Lung (tissue), 12 donors: ENCODE data around the gene PDX1. TPM values are rescaled to one million over a fixed set of nuclear protein-coding genes. Genes with fewer than 3 reads are reported as not detected.

Experiments
- ATAC-seq: fragments of 200-7000 bp; cut with Tn5 transposase; one replicate; pipeline ENCODE4 v1.9.1; 2020; ENCODE audit warnings: moderate number of reproducible peaks; ENCODE audit not compliant: insufficient read depth, low FRiP score
- DNase-seq, 3 donors: peaks; one replicate each; pipeline ENCODE4 v3.0.0-alpha.2; 2013 to 2017
- H3K27ac ChIP-seq, 2 donors: one replicate each; pipeline ENCODE4 v1.5.1; 2013; ENCODE audit warnings: mild to moderate bottlenecking in 2 of 2, moderate library complexity in 2 of 2, control low read depth in 1 of 2, inconsistent platforms in 1 of 2, low read depth in 1 of 2, low read length in 1 of 2
- H3K27me3 ChIP-seq, 3 donors: one replicate each; pipeline ENCODE4 v1.5.1; 2013; ENCODE audit warnings: low read length in 2 of 3; ENCODE audit not compliant: control insufficient read depth in 3 of 3, insufficient read depth in 3 of 3
- H3K36me3 ChIP-seq, 4 donors: one replicate each; pipeline ENCODE4 v1.5.1; 2013; ENCODE audit warnings: low read length in 4 of 4, mild to moderate bottlenecking in 1 of 4, moderate library complexity in 1 of 4; ENCODE audit not compliant: control insufficient read depth in 4 of 4, insufficient read depth in 4 of 4
- H3K4me1 ChIP-seq, 5 donors: one replicate each; pipeline ENCODE4 v1.5.1; 2013; ENCODE audit warnings: low read length in 5 of 5, mild to moderate bottlenecking in 2 of 5, moderate library complexity in 1 of 5; ENCODE audit not compliant: control insufficient read depth in 5 of 5, insufficient read depth in 5 of 5
- H3K4me3 ChIP-seq: one replicate; pipeline ENCODE4 v1.5.1; 2013; ENCODE audit warnings: mild to moderate bottlenecking, control low read depth, moderate library complexity
- H3K9ac ChIP-seq, 2 donors: one replicate each; pipeline ENCODE4 v1.5.1; 2013; ENCODE audit warnings: low read length in 2 of 2, control low read depth in 1 of 2; ENCODE audit not compliant: insufficient read depth in 1 of 2
- H3K9me3 ChIP-seq, 4 donors: one replicate each; pipeline ENCODE4 v1.5.1; 2013; ENCODE audit warnings: low read length in 3 of 4, mild to moderate bottlenecking in 1 of 4, moderate library complexity in 1 of 4; ENCODE audit not compliant: control insufficient read depth in 4 of 4, insufficient read depth in 3 of 4
- CTCF ChIP-seq: IDR thresholded peaks from 2 replicates; pipeline ENCODE4 v1.5.1; 2012; ENCODE audit warnings: mild to moderate bottlenecking; ENCODE audit errors: control extremely low read depth, extremely low read depth
- WGBS, 2 donors: extraction: QIAGEN DNeasy Blood & Tissue Kit; methylation state at CpG; one replicate each; pipeline ENCODE4 v1.1.7; 2013; 5-methylcytosine and 5-hydroxymethylcytosine counted together
- polyA plus RNA-seq, 2 donors: library from polyadenylated mRNA; stranded (reverse); fragments of 200-250 nt; gene quantifications; one replicate each; pipeline ENCODE4 v1.2.1, GENCODE V29; 2013
- total RNA-seq, 2 donors: library from RNA; depleted of rRNA in 1 of 2; stranded (reverse); fragments of >200 nt in 1 of 2; gene quantifications; one replicate each; pipeline ENCODE4 v1.2.1, GENCODE V29; 2014 to 2021
- donor health status: control.
- donor health status: control.
- donor health status: Bipolar disorder and iron deficiency.
- donor health status: healthy.
- donor health status: DM: yes; HTN: yes; CAD: no.

The PDX1 gene
- total and polyA plus RNA-seq, 4 donors, result not detected

GRCh38 chr13:27921421-27921960 lies 1.7 kb downstream of the PDX1 start:
- Histone ChIP-seq H3K27ac (no peak overlapping the region), H3K27me3 (peaks cover 14 to 89% (median 82%) of the 10 kb centered on the region in 3 donors), H3K9ac (no peak overlapping the region), H3K36me3 (no peaks in the 10 kb centered on the region), H3K4me3 (no peak overlapping the region), H3K4me1 (peaks cover 0 to 23% (median 0%) of the 10 kb centered on the region in 5 donors), H3K9me3 (peaks cover 0 to 16% (median 0%) of the 10 kb centered on the region in 4 donors)
- WGBS, 2 donors, result 2 to 4% methylated on average over 40 to 41 of the region's 41 CpGs
- TF ChIP-seq CTCF, result no peak
- DNase-seq (no peak), ATAC-seq (no peak)

DNA sequence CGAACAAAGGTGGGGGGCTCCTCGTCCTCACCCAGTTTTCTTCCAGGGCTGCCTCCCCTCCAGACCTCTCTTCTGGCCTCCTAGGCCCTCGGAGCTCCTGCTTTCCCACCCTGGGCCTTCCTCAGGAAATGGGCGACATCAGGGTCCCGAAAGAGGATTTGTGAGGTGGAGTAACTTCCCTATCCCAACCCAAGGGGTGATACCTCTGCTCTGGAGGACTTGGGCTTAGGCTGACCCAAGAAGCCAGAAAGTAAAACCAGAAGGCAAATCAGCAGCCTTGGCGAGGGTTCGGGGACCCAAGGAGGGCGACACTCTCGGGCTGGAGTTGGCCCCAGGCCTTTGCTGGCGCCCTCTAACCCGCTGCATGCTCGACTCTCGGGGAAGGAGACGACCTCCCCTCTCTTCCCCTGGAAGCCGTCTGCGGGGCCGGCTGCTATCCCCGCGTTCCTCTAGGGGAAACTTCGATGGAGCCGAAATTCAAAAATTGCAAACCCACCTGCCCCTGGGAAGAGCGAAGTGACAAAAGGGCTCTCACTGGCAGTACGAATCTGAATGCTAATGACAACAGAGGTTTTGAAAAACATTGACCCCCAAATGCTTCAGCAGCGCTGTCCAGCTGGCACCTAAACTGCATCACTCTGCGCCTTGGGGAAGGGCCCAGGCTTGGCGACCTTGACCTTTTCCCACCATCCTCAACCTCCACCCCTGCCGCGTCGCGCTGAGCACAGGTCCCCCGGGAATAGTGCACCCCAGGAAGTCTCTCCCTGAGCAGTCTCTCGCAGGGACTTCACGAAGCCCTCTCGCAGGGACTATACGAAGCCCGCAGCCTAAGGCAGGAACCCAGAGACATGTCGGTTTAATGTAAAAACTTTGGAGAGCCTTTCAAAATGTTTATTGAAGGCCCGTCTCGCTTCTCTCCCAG lies 2.4 kb downstream of the PDX1 start:
- H3K9me3 ChIP-seq, result peaks cover 0 to 16% (median 0%) of the 10 kb centered on the region in 4 donors
- TF ChIP-seq CTCF, result no peak
- DNase-seq (no peak), ATAC-seq (no peak)
- H3K4me3 ChIP-seq, result no peak overlapping the region
- H3K36me3 ChIP-seq, result no peaks in the 10 kb centered on the region
- peaks cover 16 to 89% (median 82%) of the 10 kb centered on the region in 3 donors for H3K27me3 ChIP-seq
- WGBS, 2 donors, result 5 to 8% methylated on average over 39 of the region's 39 CpGs
- peaks cover 0 to 22% (median 0%) of the 10 kb centered on the region in 5 donors for H3K4me1 ChIP-seq
- H3K27ac ChIP-seq, result no peak overlapping the region
- no peak overlapping the region for H3K9ac ChIP-seq

GRCh38 chr13:27922883-27923612 lies 3.2 kb downstream of the PDX1 start:
- TF ChIP-seq CTCF, result no peak
- Histone ChIP-seq H3K4me3 (no peak overlapping the region), H3K27me3 (peaks cover 20 to 89% (median 83%) of the 10 kb centered on the region in 3 donors), H3K9me3 (peaks cover 0 to 13% (median 0%) of the 10 kb centered on the region in 4 donors), H3K27ac (no peak overlapping the region), H3K36me3 (no peaks in the 10 kb centered on the region), H3K4me1 (peaks cover 0 to 19% (median 0%) of the 10 kb centered on the region in 5 donors), H3K9ac (no peak overlapping the region)
- 6% methylated on average over 24 of the region's 24 CpGs for WGBS, 2 donors
- ATAC-seq, result no peak
- DNase-seq, result no peak
